Esophagus squamous epithelium (tissue), 5 donors: ENCODE results near the gene RNF32. TPM values are rescaled to one million over a fixed set of nuclear protein-coding genes. Genes with fewer than 3 reads are reported as not detected.

Experiments used
- DNase-seq: peaks from one replicate; lab custom pipeline; 2025; lab: John Stamatoyannopoulos, UW
- H3K27ac ChIP-seq, 4 donors: fragments of 200-600 bp; sonication (generic); one replicate each; pipeline ENCODE4 v1.5.1; 2016 to 2019; ENCODE audit warnings: mild to moderate bottlenecking in 1 of 4
- H3K27me3 ChIP-seq, 4 donors: fragments of 200-600 bp; sonication (generic); 1 replicate in 3 of 4; 2 replicates in 1 of 4; pipeline versions ENCODE4 v1.5.1 to v1.6.0; 2017 to 2021; ENCODE audit warnings: antibody characterized with exemption in 1 of 4
- H3K36me3 ChIP-seq, 3 donors: fragments of 200-600 bp; sonication (generic); one replicate each; pipeline ENCODE4 v1.5.1; 2016 to 2019
- H3K4me1 ChIP-seq, 3 donors: fragments of 200-600 bp; sonication (generic); one replicate each; pipeline ENCODE4 v1.5.1; 2017 to 2019
- H3K4me3 ChIP-seq, 4 donors: fragments of 200-600 bp; sonication (generic); 1 replicate in 3 of 4; 2 replicates in 1 of 4; pipeline ENCODE4 v1.5.1; 2016 to 2019; ENCODE audit warnings: mild to moderate bottlenecking in 2 of 4, moderate library complexity in 1 of 4
- H3K9me3 ChIP-seq, 3 donors: fragments of 200-600 bp; sonication (generic); one replicate each; pipeline ENCODE4 v1.5.1; 2016 to 2019
- POLR2A ChIP-seq, 4 donors: fragments of 450-650 bp; IDR thresholded peaks; one replicate each; pipeline ENCODE4 v1.6.1; 2017; ENCODE audit warnings: antibody characterized with exemption in 4 of 4, mild to moderate bottlenecking in 4 of 4, moderate library complexity in 3 of 4
- WGBS, 2 donors: methylation state at CpG; one replicate each; pipeline ENCODE4 v1.1.5; 2018; 5-methylcytosine and 5-hydroxymethylcytosine counted together
- intact Hi-C: fragments of 100-400 bp; cut with DNase I; formaldehyde crosslinking; loops from one replicate; pipeline ENCODE4 v1.15.0; 2022
- total RNA-seq, 4 donors: library from RNA; depleted of rRNA; stranded (reverse); fragments of >200 nt; gene quantifications; one replicate each; pipeline ENCODE4 v1.1.0, GENCODE V29; 2016
- TF ChIP-seq, protein P1 (sequence below), 6 experiments: fragments of 450-650 bp in 4 of 6; fragments of 200-600 bp in 2 of 6; sonication (generic) in 2 of 6; IDR thresholded peaks; one replicate each; pipeline ENCODE4 v1.5.1; 2016 to 2019; ENCODE audit warnings: antibody characterized with exemption in 6 of 6, mild to moderate bottlenecking in 4 of 6, moderate library complexity in 4 of 6
- donor health status: DM: yes; HTN: yes; CAD: no.

Gene RNF32
- total RNA-seq, 4 donors from 2014 or later = 0.64 to 1.7 (median 0.66) TPM; not detected in 1

DNA sequence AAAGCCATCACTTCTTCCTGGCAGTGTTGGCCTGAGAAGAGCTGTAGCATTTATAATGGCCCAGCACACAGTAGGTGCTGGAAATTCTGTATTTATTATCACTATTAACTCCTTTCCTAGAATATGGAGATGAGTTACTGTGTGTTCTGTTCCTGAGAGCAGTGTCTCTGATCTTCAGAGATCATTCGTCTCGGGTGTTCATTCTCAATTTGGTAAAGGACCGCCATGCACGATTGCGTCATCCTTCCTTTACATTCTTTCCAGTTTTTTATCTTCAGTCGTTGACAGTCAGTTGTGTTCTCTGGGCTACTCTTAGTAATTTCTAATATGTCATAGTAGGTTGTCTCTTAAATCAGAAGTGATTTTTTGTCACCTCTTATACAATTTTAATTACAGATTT is 18.6 kb downstream of the RNF32 start:
- intact Hi-C loops = no loop called here
- Histone ChIP-seq H3K4me1 (peaks cover 0 to 23% (median 0%) of the 10 kb centered on the region in 3 donors), H3K4me3 (no peak overlapping the region), H3K27me3 (peaks cover 0 to 11% (median 0%) of the 10 kb centered on the region in 4 donors), H3K27ac (no peak overlapping the region), H3K36me3 (no peaks in the 10 kb centered on the region), H3K9me3 (no peaks in the 10 kb centered on the region)
- WGBS, 2 donors = 77 to 82% methylated on average over 6 of the region's 6 CpGs
- TF ChIP-seq, protein P1, sequence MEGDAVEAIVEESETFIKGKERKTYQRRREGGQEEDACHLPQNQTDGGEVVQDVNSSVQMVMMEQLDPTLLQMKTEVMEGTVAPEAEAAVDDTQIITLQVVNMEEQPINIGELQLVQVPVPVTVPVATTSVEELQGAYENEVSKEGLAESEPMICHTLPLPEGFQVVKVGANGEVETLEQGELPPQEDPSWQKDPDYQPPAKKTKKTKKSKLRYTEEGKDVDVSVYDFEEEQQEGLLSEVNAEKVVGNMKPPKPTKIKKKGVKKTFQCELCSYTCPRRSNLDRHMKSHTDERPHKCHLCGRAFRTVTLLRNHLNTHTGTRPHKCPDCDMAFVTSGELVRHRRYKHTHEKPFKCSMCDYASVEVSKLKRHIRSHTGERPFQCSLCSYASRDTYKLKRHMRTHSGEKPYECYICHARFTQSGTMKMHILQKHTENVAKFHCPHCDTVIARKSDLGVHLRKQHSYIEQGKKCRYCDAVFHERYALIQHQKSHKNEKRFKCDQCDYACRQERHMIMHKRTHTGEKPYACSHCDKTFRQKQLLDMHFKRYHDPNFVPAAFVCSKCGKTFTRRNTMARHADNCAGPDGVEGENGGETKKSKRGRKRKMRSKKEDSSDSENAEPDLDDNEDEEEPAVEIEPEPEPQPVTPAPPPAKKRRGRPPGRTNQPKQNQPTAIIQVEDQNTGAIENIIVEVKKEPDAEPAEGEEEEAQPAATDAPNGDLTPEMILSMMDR (IDR thresholded peaks at IDR 0.05) = no peak
- no peak for TF ChIP-seq POLR2A (IDR thresholded peaks at IDR 0.05)
- no peak for DNase-seq

DNA sequence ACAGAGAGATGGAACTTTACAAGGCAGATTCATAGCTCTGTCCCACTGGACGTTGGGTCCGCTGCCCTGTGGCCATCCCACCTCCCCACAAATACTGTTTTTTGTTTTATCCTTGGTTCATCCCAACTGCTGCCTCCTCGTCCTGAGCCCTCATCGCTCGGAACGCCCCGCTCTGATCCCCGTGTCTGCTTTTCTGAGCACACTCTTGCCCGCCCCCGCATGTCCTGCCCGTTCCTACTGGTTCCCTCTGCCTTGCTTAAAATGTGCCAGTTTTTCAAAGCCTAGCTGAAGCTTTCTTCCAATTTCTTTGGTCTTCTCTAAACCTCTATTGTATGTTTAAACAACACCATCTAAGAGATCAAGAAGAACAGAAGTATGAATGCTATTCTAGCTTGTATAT is 19.4 kb downstream of the RNF32 start:
- WGBS, 2 donors = 47 to 52% methylated on average over 11 of the region's 11 CpGs
- intact Hi-C loops = no loop called here
- Histone ChIP-seq H3K9me3 (no peaks in the 10 kb centered on the region), H3K27ac (no peak overlapping the region), H3K4me1 (peaks cover 0 to 23% (median 0%) of the 10 kb centered on the region in 3 donors), H3K36me3 (no peaks in the 10 kb centered on the region), H3K27me3 (peaks cover 0 to 6% (median 0%) of the 10 kb centered on the region in 4 donors), H3K4me3 (peak overlapping the region in 1 of 4 donors; percentile 21)
- no peak for DNase-seq
- TF ChIP-seq, protein P1 (IDR thresholded peaks at IDR 0.05) = no peak
- TF ChIP-seq POLR2A (IDR thresholded peaks at IDR 0.05) = no peak

DNA sequence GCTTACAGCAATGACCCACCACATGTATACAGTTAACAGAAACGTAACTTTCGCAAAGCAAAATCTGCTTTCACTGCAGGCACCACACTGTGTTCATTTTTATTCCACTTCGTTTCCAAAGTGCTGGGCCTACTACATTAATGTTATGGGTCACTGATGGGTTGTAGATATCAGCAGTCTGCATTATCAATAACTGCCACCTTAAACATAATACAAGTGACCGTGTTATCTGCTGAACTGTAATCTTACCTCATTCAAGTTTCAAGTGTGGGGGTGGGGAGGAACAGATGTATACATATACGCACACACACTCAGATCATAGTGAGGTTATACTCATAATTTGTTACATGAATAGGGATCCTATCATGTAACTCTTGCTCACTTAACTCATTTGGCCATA is 21.1 kb downstream of the RNF32 start:
- no peaks in the 10 kb centered on the region for H3K9me3 ChIP-seq
- TF ChIP-seq, protein P1 (IDR thresholded peaks at IDR 0.05) = no peak
- TF ChIP-seq POLR2A (IDR thresholded peaks at IDR 0.05) = no peak
- peaks cover 0 to 4% (median 0%) of the 10 kb centered on the region in 4 donors for H3K27me3 ChIP-seq
- no peak overlapping the region for H3K4me3 ChIP-seq
- intact Hi-C loops = no loop called here
- peaks cover 0 to 23% (median 0%) of the 10 kb centered on the region in 3 donors for H3K4me1 ChIP-seq
- no peak overlapping the region for H3K27ac ChIP-seq
- WGBS, 2 donors = 83 to 86% methylated on average over 5 of the region's 5 CpGs
- DNase-seq = no peak
- H3K36me3 ChIP-seq = no peaks in the 10 kb centered on the region

DNA sequence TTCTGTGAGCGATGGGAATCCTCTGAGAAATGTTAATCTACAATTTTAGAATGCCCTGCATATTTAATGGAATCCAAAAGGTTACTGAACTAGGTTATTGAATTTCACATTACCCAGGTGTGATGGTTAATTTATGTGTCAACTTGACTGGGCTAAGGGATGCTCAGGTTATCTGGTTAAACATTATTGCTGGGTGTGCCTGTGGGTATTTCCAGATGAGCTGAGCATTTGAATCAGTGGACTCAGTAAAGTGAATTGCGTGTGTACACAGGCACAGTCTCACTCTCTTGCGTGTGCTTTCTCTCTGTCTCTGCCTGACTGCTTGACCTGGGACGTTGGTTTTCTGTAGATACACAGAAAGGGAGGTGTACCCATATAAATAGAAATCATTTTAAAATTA is 21.7 kb downstream of the RNF32 start:
- TF ChIP-seq, protein P1 (IDR thresholded peaks at IDR 0.05) = no peak
- TF ChIP-seq POLR2A (IDR thresholded peaks at IDR 0.05) = no peak
- H3K27ac ChIP-seq = no peak overlapping the region
- intact Hi-C loops = no loop called here
- H3K9me3 ChIP-seq = no peaks in the 10 kb centered on the region
- no peak for DNase-seq
- no peaks in the 10 kb centered on the region for H3K27me3 ChIP-seq
- H3K4me1 ChIP-seq = peaks cover 0 to 20% (median 0%) of the 10 kb centered on the region in 3 donors
- no peak overlapping the region for H3K4me3 ChIP-seq
- 76 to 86% methylated on average over 4 of the region's 4 CpGs for WGBS, 2 donors
- no peaks in the 10 kb centered on the region for H3K36me3 ChIP-seq

DNA sequence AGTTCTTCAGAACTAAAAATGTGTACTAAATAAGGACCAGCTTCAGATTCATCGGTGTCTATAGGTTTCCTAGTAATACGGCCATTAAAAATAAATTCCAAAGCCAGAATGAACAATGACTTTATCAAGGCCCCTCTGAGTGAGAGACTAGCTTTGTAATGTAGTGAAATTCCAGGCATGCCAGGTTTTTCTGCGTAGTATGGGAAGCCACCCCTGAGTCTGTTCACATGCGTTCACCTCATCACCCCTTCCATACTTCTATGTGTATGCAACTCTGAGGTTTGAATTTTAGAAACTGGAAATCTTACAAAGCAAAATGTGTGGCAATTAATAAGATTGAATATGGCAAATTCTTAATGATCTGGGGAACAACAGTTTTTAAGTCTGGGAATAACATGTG is 24.5 kb downstream of the RNF32 start:
- Histone ChIP-seq H3K27ac (no peak overlapping the region), H3K9me3 (no peaks in the 10 kb centered on the region), H3K27me3 (no peaks in the 10 kb centered on the region), H3K4me1 (peaks cover 0 to 5% (median 0%) of the 10 kb centered on the region in 3 donors), H3K36me3 (peaks cover 0 to 15% (median 0%) of the 10 kb centered on the region in 3 donors), H3K4me3 (no peak overlapping the region)
- WGBS, 2 donors = 88 to 90% methylated on average over 4 of the region's 4 CpGs
- intact Hi-C loops = no loop called here
- no peak for TF ChIP-seq POLR2A (IDR thresholded peaks at IDR 0.05)
- TF ChIP-seq, protein P1 (IDR thresholded peaks at IDR 0.05) = no peak
- DNase-seq = no peak
